OCI-LY1 (cell line): ENCODE results near the gene KRT84.

Experiments
- H2AFZ ChIP-seq: fragments of 200-600 bp; sonication (generic), shearing (Covaris generic); 2 replicates; pipeline ENCODE4 v1.6.0; 2014; ENCODE audit warnings: antibody characterized with exemption, mild to moderate bottlenecking, low read length
- H3F3A ChIP-seq: fragments of 200-600 bp; sonication (generic), shearing (Covaris generic); 2 replicates; pipeline ENCODE4 v1.6.0; 2014; ENCODE audit warnings: mild to moderate bottlenecking, antibody characterized with exemption, low read length, moderate library complexity; ENCODE audit not compliant: insufficient read depth
- H3K27ac ChIP-seq: fragments of 200-600 bp; sonication (generic); 2 replicates; pipeline ENCODE4 v1.5.1; 2014; ENCODE audit warnings: low read length, mixed run types, mild to moderate bottlenecking, low read depth; ENCODE audit not compliant: poor library complexity, severe bottlenecking
- H3K27me3 ChIP-seq: fragments of 200-600 bp; sonication (generic); 2 replicates; pipeline ENCODE4 v1.6.0; 2014; ENCODE audit warnings: antibody characterized with exemption, mild to moderate bottlenecking, low read length, moderate library complexity; ENCODE audit not compliant: insufficient read depth
- H3K36me3 ChIP-seq: fragments of 200-600 bp; sonication (generic); 2 replicates; pipeline ENCODE4 v1.6.1; 2014; ENCODE audit warnings: mild to moderate bottlenecking, antibody characterized with exemption, low read length, moderate library complexity, mixed read lengths; ENCODE audit not compliant: insufficient read depth
- H3K4me1 ChIP-seq: fragments of 200-600 bp; sonication (generic); 2 replicates; pipeline ENCODE4 v1.5.1; 2014; ENCODE audit warnings: mild to moderate bottlenecking, low read length, moderate library complexity; ENCODE audit not compliant: insufficient read depth, severe bottlenecking
- H3K4me2 ChIP-seq: fragments of 200-600 bp; sonication (generic), shearing (Covaris generic); 2 replicates; pipeline ENCODE4 v1.6.1; 2014; ENCODE audit warnings: low read length
- H3K4me3 ChIP-seq: fragments of 200-600 bp; sonication (generic); 2 replicates; pipeline ENCODE4 v1.5.1; 2014; ENCODE audit warnings: low read length, low read depth, mild to moderate bottlenecking, mixed read lengths; ENCODE audit not compliant: poor library complexity, severe bottlenecking
- H3K79me2 ChIP-seq: fragments of 200-600 bp; shearing (Covaris generic); 2 replicates; pipeline ENCODE4 v1.6.1; 2016; ENCODE audit warnings: mixed run types, low read length, mixed read lengths; ENCODE audit not compliant: insufficient read depth
- H3K9ac ChIP-seq: fragments of 200-600 bp; sonication (generic), shearing (Covaris generic); 2 replicates; pipeline ENCODE4 v1.6.1; 2014; ENCODE audit warnings: mild to moderate bottlenecking, low read length, mixed read lengths
- H3K9me2 ChIP-seq: fragments of 200-600 bp; sonication (generic), shearing (Covaris generic); 2 replicates; pipeline ENCODE4 v1.6.1; 2014; ENCODE audit warnings: low read depth, mild to moderate bottlenecking, low read length, mixed read lengths
- H3K9me3 ChIP-seq: fragments of 200-600 bp; shearing (Covaris generic); 2 replicates; pipeline ENCODE4 v1.6.1; 2014; ENCODE audit warnings: low read length, mixed read lengths
- H4K20me1 ChIP-seq: fragments of 200-600 bp; sonication (generic), shearing (Covaris generic); 2 replicates; pipeline ENCODE4 v1.6.0; 2016; ENCODE audit warnings: mild to moderate bottlenecking, low read length; ENCODE audit not compliant: insufficient read depth
- EZH2 ChIP-seq: fragments of 200-600 bp; sonication (generic), shearing (Covaris generic); IDR thresholded peaks from 2 replicates; pipeline ENCODE4 v1.8.0; 2017; ENCODE audit warnings: borderline replicate concordance, mixed run types, mild to moderate bottlenecking, antibody characterized with exemption, low read length, moderate library complexity, mixed read lengths
- TF ChIP-seq, protein P1 (sequence below): fragments of 200-600 bp; sonication (generic), shearing (Covaris generic); IDR thresholded peaks from 2 replicates; pipeline ENCODE4 v1.5.1; 2017; ENCODE audit warnings: mild to moderate bottlenecking, antibody characterized with exemption, low read length, moderate library complexity, mixed read lengths

The KRT84 gene

DNA sequence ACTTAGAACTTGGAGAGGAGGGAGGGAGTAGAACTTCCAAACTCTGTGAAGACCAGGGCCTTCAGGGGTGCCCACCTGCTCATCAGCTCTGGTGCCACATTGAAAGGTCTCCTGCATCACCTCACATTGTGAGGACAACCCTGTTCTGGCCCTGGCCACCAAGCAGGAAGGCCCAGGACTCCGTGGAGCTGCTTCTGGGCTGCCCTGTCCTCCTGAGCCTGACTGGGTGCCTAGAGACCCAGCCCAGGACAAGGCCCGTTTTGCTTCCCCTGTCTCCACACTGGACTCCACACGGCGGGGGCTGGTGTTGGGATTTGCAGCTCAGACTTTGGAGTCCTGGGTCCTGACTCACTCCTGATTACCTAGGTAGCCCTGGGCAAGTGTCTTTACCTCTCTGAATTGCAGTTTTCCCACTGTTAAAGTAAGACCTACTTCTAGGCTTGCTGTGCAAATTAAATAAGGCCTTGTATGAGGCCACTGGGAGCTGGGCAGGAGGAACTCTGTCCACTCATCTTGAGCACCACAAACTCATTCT lies 33.2 kb upstream of the KRT84 start:
- Histone ChIP-seq H3K9ac (no peak overlapping the region), H3F3A (no peaks in the 10 kb centered on the region), H3K27me3 (no peaks in the 10 kb centered on the region; the same call in none of the 2 replicates), H3K4me1 (no peaks in the 10 kb centered on the region), H4K20me1 (no peaks in the 10 kb centered on the region), H3K9me3 (no peaks in the 10 kb centered on the region), H2AFZ (no peak overlapping the region), H3K4me3 (no peak overlapping the region), H3K9me2 (no peaks in the 10 kb centered on the region), H3K79me2 (no peaks in the 10 kb centered on the region), H3K36me3 (no peaks in the 10 kb centered on the region), H3K27ac (no peak overlapping the region), H3K4me2 (no peak overlapping the region)
- no peak for TF ChIP-seq EZH2
- TF ChIP-seq, protein P1, sequence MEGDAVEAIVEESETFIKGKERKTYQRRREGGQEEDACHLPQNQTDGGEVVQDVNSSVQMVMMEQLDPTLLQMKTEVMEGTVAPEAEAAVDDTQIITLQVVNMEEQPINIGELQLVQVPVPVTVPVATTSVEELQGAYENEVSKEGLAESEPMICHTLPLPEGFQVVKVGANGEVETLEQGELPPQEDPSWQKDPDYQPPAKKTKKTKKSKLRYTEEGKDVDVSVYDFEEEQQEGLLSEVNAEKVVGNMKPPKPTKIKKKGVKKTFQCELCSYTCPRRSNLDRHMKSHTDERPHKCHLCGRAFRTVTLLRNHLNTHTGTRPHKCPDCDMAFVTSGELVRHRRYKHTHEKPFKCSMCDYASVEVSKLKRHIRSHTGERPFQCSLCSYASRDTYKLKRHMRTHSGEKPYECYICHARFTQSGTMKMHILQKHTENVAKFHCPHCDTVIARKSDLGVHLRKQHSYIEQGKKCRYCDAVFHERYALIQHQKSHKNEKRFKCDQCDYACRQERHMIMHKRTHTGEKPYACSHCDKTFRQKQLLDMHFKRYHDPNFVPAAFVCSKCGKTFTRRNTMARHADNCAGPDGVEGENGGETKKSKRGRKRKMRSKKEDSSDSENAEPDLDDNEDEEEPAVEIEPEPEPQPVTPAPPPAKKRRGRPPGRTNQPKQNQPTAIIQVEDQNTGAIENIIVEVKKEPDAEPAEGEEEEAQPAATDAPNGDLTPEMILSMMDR, result no peak

DNA sequence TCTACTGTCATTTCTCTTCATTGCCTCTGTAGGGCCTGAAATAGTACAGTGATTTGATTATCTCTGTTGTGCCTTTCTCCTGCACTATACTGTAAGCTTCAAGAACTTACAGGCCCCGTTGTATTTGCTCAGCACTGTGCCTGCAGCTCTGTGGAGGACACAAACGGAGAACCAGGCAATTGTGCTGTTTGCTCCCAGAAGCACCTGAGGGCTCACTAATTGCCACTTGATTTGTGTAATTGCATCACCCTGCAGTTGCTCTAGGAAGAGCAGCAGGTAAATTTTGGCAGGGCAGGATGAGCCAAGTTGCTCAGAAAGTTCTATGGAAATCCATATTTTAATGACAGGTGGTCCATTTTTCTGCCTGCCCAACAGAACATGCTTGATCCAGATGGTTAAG lies 32.3 kb upstream of the KRT84 start:
- no peak overlapping the region for H3K27ac ChIP-seq
- H2AFZ ChIP-seq, result no peak overlapping the region
- no peaks in the 10 kb centered on the region for H3K9me2 ChIP-seq
- no peak overlapping the region for H3K4me3 ChIP-seq
- H3K4me1 ChIP-seq, result no peaks in the 10 kb centered on the region
- TF ChIP-seq, protein P1, result no peak
- no peak for TF ChIP-seq EZH2
- no peak overlapping the region for H3K9ac ChIP-seq
- H3K27me3 ChIP-seq, result no peaks in the 10 kb centered on the region; the same call in none of the 2 replicates
- no peaks in the 10 kb centered on the region for H3F3A ChIP-seq
- H3K36me3 ChIP-seq, result no peaks in the 10 kb centered on the region
- H3K9me3 ChIP-seq, result no peaks in the 10 kb centered on the region
- no peaks in the 10 kb centered on the region for H4K20me1 ChIP-seq
- H3K4me2 ChIP-seq, result no peak overlapping the region
- no peaks in the 10 kb centered on the region for H3K79me2 ChIP-seq

DNA sequence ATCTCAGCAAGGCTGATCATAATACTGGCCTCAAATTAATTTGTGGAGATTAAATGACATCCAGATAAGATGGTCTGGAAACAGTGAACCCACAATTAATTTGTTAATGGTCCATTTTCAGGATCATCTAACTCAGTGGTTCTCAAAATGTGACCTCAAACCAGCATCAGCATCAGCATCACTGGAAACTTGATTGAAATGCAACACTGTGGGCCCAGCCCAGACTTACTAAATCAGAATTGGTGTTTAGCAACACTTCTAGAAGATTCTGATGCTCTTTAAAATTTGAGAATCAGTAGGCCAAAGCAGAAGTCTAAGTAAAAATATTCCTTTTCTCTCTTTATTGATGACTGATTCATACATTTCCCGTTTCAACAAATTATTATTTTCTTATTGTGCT lies 31.3 kb upstream of the KRT84 start:
- H2AFZ ChIP-seq, result no peak overlapping the region
- H4K20me1 ChIP-seq, result no peaks in the 10 kb centered on the region
- no peak overlapping the region for H3K4me3 ChIP-seq
- TF ChIP-seq, protein P1, result no peak
- no peak for TF ChIP-seq EZH2
- no peaks in the 10 kb centered on the region for H3K4me1 ChIP-seq
- no peaks in the 10 kb centered on the region for H3F3A ChIP-seq
- no peak overlapping the region for H3K27ac ChIP-seq
- no peaks in the 10 kb centered on the region for H3K36me3 ChIP-seq
- no peak overlapping the region for H3K4me2 ChIP-seq
- no peaks in the 10 kb centered on the region for H3K9me2 ChIP-seq
- H3K27me3 ChIP-seq, result no peaks in the 10 kb centered on the region; the same call in none of the 2 replicates
- H3K9me3 ChIP-seq, result no peaks in the 10 kb centered on the region
- no peaks in the 10 kb centered on the region for H3K79me2 ChIP-seq
- no peak overlapping the region for H3K9ac ChIP-seq
